WI38 (cell line): Measurements from ENCODE around the gene COX6A2.

Experiments
- H3K4me3 ChIP-seq: 2 replicates; pipeline ENCODE4 v1.5.1; 2011; ENCODE audit warnings: low read depth, mild to moderate bottlenecking, control low read depth, low read length
- CTCF ChIP-seq: IDR thresholded peaks from 2 replicates; pipeline ENCODE4 v1.5.1; 2012; ENCODE audit warnings: low read depth, mild to moderate bottlenecking, control low read depth, low read length

The COX6A2 gene

GRCh38 chr16:31467151-31467773 lies 39.1 kb upstream of the COX6A2 start:
- no peak for TF ChIP-seq CTCF
- H3K4me3 ChIP-seq, result no peak overlapping the region

DNA sequence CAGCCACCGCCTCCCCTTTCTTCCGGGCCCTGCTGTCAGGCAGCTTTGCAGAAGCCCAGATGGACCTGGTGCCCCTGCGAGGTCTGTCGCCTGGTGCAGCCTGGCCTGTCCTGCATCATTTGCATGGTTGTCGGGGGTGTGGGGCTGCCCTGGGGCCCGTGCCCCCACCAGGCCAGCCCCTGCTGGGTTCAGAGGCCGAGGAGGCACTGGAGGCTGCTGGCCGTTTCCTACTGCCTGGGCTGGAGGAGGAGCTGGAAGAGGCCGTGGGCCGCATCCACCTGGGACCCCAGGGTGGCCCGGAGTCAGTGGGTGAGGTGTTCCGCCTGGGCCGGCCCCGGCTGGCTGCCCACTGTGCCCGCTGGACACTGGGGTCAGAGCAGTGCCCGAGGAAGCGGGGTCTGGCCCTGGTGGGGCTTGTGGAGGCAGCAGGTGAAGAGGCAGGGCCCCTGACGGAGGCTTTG lies 38.3 kb upstream of the COX6A2 start:
- no peak for TF ChIP-seq CTCF
- H3K4me3 ChIP-seq, result no peak overlapping the region

DNA sequence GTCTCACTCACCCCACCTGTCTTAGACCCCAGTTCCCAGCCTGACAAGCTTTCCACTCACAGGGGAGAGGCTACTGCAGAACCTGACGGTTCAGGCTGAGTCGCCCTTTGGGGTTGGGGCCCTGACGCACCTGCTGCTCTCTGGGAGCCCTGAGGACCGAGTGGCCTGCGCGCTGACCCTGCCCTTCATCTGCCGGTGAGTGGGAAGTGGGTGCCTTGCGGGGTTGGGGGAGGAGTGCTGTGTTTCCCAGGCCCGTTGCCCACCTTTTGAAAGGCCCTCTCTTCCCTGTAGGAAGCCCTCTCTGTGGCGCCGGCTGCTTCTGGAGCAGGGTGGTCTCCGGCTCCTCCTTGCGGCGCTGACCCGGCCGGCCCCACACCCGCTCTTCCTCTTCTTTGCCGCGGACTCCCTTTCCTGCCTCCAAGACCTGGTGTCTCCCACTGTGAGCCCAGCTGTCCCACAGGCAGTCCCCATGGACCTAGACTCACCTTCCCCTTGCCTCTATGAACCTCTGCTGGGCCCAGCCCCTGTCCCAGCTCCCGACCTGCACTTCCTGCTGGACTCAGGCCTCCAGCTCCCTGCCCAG lies 37.7 kb upstream of the COX6A2 start:
- TF ChIP-seq CTCF, result no peak
- H3K4me3 ChIP-seq, result no peak overlapping the region

GRCh38 chr16:31464781-31465260 lies 36.7 kb upstream of the COX6A2 start:
- no peak for TF ChIP-seq CTCF
- no peak overlapping the region for H3K4me3 ChIP-seq

DNA sequence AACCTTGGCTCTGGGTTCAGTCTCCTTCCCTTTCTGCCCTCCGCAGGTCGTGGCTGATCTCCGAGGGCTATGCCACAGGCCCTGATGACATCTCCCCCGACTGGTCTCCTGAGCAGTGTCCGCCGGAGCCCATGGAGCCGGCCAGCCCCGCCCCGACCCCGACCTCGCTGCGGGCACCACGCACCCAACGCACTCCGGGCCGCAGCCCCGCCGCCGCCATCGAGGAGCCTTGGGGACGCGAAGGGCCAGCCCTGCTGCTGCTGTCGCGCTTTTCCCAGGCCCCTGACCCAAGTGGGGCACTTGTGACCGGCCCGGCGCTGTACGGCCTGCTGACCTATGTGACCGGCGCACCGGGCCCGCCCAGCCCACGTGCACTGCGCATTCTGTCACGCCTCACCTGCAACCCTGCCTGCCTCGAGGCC lies 36.2 kb upstream of the COX6A2 start:
- no peak for TF ChIP-seq CTCF
- H3K4me3 ChIP-seq, result no peak overlapping the region

GRCh38 chr16:31461921-31462804 lies 34.0 kb upstream of the COX6A2 start:
- no peak for TF ChIP-seq CTCF
- no peak overlapping the region for H3K4me3 ChIP-seq
